B cell (primary cell): Measurements from ENCODE around the gene HEBP1. TPM values are rescaled to one million over a fixed set of nuclear protein-coding genes. Genes with fewer than 3 reads are reported as not detected.

Experiments used
- ATAC-seq: fragments of 200-7000 bp; cut with Tn5 transposase; one replicate; pipeline ENCODE4 v1.10.0; 2021; ENCODE audit warnings: low read depth, mild to moderate bottlenecking, moderate number of reproducible peaks, moderate library complexity
- CTCF ChIA-PET: fragments of 350-600 bp; sonication (Branson Sonifier 250); formaldehyde crosslinking; loops from one replicate; lab custom pipeline; 2021; ENCODE audit warnings: antibody characterized with exemption, inconsistent platforms; lab: Charles Lee
- POLR2A ChIA-PET: fragments of 350-600 bp; sonication (Branson Sonifier 250); formaldehyde crosslinking; loops from one replicate; lab custom pipeline; 2021; ENCODE audit warnings: antibody characterized with exemption; lab: Charles Lee
- DNase-seq: peaks from one replicate; pipeline ENCODE4 v3.0.0; 2013
- H2AFZ ChIP-seq: 2 replicates; pipeline ENCODE4 v1.6.1; 2012; ENCODE audit warnings: mild to moderate bottlenecking, low read depth, low read length; ENCODE audit not compliant: insufficient read depth, poor library complexity, severe bottlenecking
- H3K27ac ChIP-seq, 2 donors: 1 replicate in 1 of 2; 2 replicates in 1 of 2; pipeline ENCODE4 v1.5.1; 2012 to 2013; ENCODE audit warnings: low read length in 2 of 2, mild to moderate bottlenecking in 2 of 2, moderate library complexity in 1 of 2
- H3K27me3 ChIP-seq, 4 experiments: fragments of 200-600 bp in 1 of 4; sonication (generic) in 1 of 4; replicated peaks in 1 of 4; 1 replicate in 2 of 4; 2 replicates in 2 of 4; pipeline versions ENCODE4 v1.6.1 to v1.7.0; 2013 to 2016; ENCODE audit warnings: low read length in 3 of 4, mild to moderate bottlenecking in 2 of 4, mixed read lengths in 1 of 4, moderate library complexity in 1 of 4; ENCODE audit not compliant: insufficient read depth in 4 of 4, control insufficient read depth in 3 of 4; ENCODE audit errors: control extremely low read depth in 1 of 4
- H3K36me3 ChIP-seq, 2 experiments: replicated peaks in 1 of 2; 1 replicate in 1 of 2; 2 replicates in 1 of 2; pipeline versions ENCODE4 v1.6.1 to v1.7.1; 2013; ENCODE audit warnings: low read length in 1 of 2; ENCODE audit not compliant: insufficient read depth in 2 of 2, control insufficient read depth in 1 of 2; ENCODE audit errors: control extremely low read depth in 1 of 2, extremely low read depth in 1 of 2
- H3K4me1 ChIP-seq, 2 donors: fragments of 200-600 bp in 1 of 2; sonication (generic) in 1 of 2; 1 replicate in 1 of 2; 2 replicates in 1 of 2; pipeline versions ENCODE4 v1.5.1 to v1.6.1; 2013 to 2017; ENCODE audit warnings: low read length in 2 of 2; ENCODE audit not compliant: control insufficient read depth in 2 of 2, insufficient read depth in 2 of 2
- H3K4me2 ChIP-seq: replicated peaks from 2 replicates; pipeline ENCODE3; 2012; ENCODE audit warnings: mild to moderate bottlenecking, low read depth, low read length; ENCODE audit not compliant: poor library complexity, severe bottlenecking
- H3K4me3 ChIP-seq, 5 experiments: fragments of 200-600 bp in 1 of 5; sonication (generic) in 1 of 5; 1 replicate in 3 of 5; 2 replicates in 2 of 5; pipeline versions ENCODE4 v1.5.1 to v1.7.0; 2011 to 2016; ENCODE audit warnings: low read length in 4 of 5, mild to moderate bottlenecking in 4 of 5, low read depth in 2 of 5, control low read depth in 1 of 5, moderate library complexity in 1 of 5; ENCODE audit not compliant: insufficient read depth in 1 of 5; ENCODE audit errors: control extremely low read depth in 1 of 5, extremely low read depth in 1 of 5
- H3K79me2 ChIP-seq: fragments of 200-600 bp; sonication (generic); one replicate; pipeline ENCODE4 v1.6.0; 2016; ENCODE audit warnings: low read length; ENCODE audit not compliant: control insufficient read depth, insufficient read depth
- H3K9ac ChIP-seq: fragments of 200-600 bp; sonication (generic); 2 replicates; pipeline ENCODE4 v1.6.1; 2017; ENCODE audit warnings: mild to moderate bottlenecking, low read length, moderate library complexity
- H3K9me3 ChIP-seq, 3 donors: one replicate each; pipeline versions ENCODE4 v1.6.1 to v1.7.1; 2013; ENCODE audit warnings: low read length in 2 of 3; ENCODE audit not compliant: control insufficient read depth in 2 of 3, insufficient read depth in 1 of 3; ENCODE audit errors: control extremely low read depth in 1 of 3
- H4K20me1 ChIP-seq: 2 replicates; pipeline ENCODE4 v1.6.0; 2012; ENCODE audit warnings: mild to moderate bottlenecking, low read length; ENCODE audit not compliant: insufficient read depth, control insufficient read depth, poor library complexity, severe bottlenecking
- H3K27ac Mint-ChIP-seq: one replicate; pipeline ENCODE4 v1.8.0; 2021; ENCODE audit warnings: mixed read lengths
- H3K27me3 Mint-ChIP-seq: one replicate; pipeline ENCODE4 v1.8.0; 2021; ENCODE audit warnings: mixed read lengths
- H3K4me1 Mint-ChIP-seq: one replicate; pipeline ENCODE4 v1.8.0; 2021; ENCODE audit warnings: mixed read lengths
- H3K4me3 Mint-ChIP-seq: one replicate; pipeline ENCODE4 v1.8.0; 2021; ENCODE audit warnings: mixed read lengths
- H3K9me3 Mint-ChIP-seq: one replicate; pipeline ENCODE4 v1.8.0; 2022; ENCODE audit warnings: mixed read lengths; ENCODE audit not compliant: insufficient read depth
- EZH2 ChIP-seq: IDR thresholded peaks from 2 replicates; pipeline ENCODE4 v1.6.1; 2012; ENCODE audit warnings: borderline replicate concordance, low read depth, mild to moderate bottlenecking, moderate library complexity, low read length; ENCODE audit not compliant: insufficient read depth, poor library complexity, severe bottlenecking
- WGBS: methylation state at CpG from one replicate; pipeline ENCODE4 v1.1.5; 2013; ENCODE audit warnings: missing lambda C conversion rate; ENCODE audit not compliant: insufficient coverage; 5-methylcytosine and 5-hydroxymethylcytosine counted together
- intact Hi-C: fragments of 100-400 bp; cut with micrococcal nuclease; formaldehyde crosslinking; loops from one replicate; pipeline ENCODE4 v1.10.0; 2022
- polyA plus RNA-seq: library from polyadenylated mRNA; depleted of rRNA; stranded (reverse); fragments of >200 nt; gene quantifications from 2 replicates; pipeline ENCODE4 v1.2.3, GENCODE V29; 2012
- total RNA-seq, 2 donors: library from RNA; stranded (reverse); fragments of 120-200 nt in 1 of 2; gene quantifications; 1 replicate in 1 of 2; 2 replicates in 1 of 2; pipeline versions ENCODE4 v1.2.3 to v1.2.4, GENCODE V29; 2013 to 2022
- TF ChIP-seq, protein P1 (sequence below): fragments of 200-600 bp; IDR thresholded peaks from one replicate; pipeline ENCODE4 v1.8.0; 2022; ENCODE audit warnings: antibody characterized with exemption, mild to moderate bottlenecking

HEBP1 gene
- total and polyA plus RNA-seq, 2 donors (not counting 1 experiment from before 2014, with no cell fraction given), result 6.0 to 14.5 TPM

DNA sequence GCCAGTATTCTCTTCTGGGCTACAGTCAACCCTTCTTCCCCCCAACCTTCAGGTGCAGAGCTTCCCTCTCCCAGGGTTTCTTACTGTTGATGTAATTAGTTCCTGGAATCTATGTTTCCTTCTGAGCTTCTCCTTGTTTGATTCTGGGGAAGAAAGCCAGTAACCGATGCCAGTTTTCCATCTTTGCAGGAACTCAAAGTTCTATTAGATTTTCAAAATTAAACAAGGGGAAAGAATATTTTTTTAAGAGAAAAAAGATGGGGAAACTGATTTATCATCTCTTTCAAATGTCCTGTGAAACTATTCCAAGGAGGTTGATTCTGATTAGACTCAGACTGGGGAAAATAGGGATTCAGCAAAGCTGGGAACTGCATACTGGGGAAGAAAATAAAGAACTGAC is 26.2 kb upstream of the HEBP1 start:
- WGBS, result no CpG with 5 or more reads among the region's 1 CpG

DNA sequence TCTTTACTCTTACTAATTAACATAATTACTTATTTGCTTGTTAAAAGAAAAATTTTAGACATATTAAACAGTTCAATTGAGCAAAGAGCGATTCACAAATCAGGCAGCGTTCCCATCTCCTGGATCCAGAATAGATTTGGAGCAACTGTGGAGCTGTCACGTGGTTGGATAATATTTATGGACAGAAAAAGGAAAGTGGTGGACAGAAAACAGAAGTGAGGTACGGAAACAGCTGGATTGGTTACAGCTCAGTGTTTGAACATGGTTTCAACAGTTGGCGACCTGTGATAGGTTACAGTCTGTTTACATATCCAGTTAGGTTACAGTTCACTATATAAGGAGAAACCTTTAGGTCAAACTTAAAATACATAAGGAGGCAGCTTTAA is 24.5 kb upstream of the HEBP1 start:
- Histone ChIP-seq H3K9me3 (no peaks in the 10 kb centered on the region), H3K4me3 (no peak overlapping the region), H3K27me3 (peaks cover 0 to 4% (median 1%) of the 10 kb centered on the region in 4 experiments), H3K4me2 (no peak overlapping the region), H3K4me1 (no peaks in the 10 kb centered on the region), H3K79me2 (no peaks in the 10 kb centered on the region), H4K20me1 (no peaks in the 10 kb centered on the region), H3K36me3 (no peaks in the 10 kb centered on the region), H2AFZ (no peak overlapping the region), H3K27ac (no peak overlapping the region), H3K9ac (no peak overlapping the region)
- peaks cover 37% of the 10 kb centered on the region for H3K27me3 Mint-ChIP-seq
- H3K4me1 Mint-ChIP-seq, result peaks cover 3% of the 10 kb centered on the region
- CTCF ChIA-PET, result interaction anchor here (0.8 to 4.1 kb wide), 8 partner anchors 20 to 230 kb away, joined by 3 to 60 read pairs (median 7); partner anchors contain the start of gene FAM234B
- POLR2A ChIA-PET, result no interaction called here
- ATAC-seq, result no peak
- 77% methylated on average over 3 of the region's 5 CpGs for WGBS
- no peaks in the 10 kb centered on the region for H3K9me3 Mint-ChIP-seq
- TF ChIP-seq EZH2, result no peak
- TF ChIP-seq, protein P1, sequence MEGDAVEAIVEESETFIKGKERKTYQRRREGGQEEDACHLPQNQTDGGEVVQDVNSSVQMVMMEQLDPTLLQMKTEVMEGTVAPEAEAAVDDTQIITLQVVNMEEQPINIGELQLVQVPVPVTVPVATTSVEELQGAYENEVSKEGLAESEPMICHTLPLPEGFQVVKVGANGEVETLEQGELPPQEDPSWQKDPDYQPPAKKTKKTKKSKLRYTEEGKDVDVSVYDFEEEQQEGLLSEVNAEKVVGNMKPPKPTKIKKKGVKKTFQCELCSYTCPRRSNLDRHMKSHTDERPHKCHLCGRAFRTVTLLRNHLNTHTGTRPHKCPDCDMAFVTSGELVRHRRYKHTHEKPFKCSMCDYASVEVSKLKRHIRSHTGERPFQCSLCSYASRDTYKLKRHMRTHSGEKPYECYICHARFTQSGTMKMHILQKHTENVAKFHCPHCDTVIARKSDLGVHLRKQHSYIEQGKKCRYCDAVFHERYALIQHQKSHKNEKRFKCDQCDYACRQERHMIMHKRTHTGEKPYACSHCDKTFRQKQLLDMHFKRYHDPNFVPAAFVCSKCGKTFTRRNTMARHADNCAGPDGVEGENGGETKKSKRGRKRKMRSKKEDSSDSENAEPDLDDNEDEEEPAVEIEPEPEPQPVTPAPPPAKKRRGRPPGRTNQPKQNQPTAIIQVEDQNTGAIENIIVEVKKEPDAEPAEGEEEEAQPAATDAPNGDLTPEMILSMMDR, result no peak
- intact Hi-C loops, result loop anchor here (1.0 kb wide), 2 partner anchors 108 to 188 kb away; no protein-coding TSS in a partner anchor
- no peak for DNase-seq
- no peak overlapping the region for H3K27ac Mint-ChIP-seq
- no peak overlapping the region for H3K4me3 Mint-ChIP-seq

More for the DNA sequence above, 26.2 kb upstream of the HEBP1 start:
- intact Hi-C loops, result no loop called here
- ChIA-PET POLR2A (no interaction called here), CTCF (interaction anchor here (0.6 to 4.1 kb wide), 3 partner anchors 13 to 186 kb away, joined by 4 to 60 read pairs (median 25); no protein-coding TSS in a partner anchor)
- no peaks in the 10 kb centered on the region for H3K9me3 Mint-ChIP-seq
- peaks cover 3% of the 10 kb centered on the region for H3K4me1 Mint-ChIP-seq
- no peak for TF ChIP-seq EZH2
- TF ChIP-seq, protein P1, result no peak
- no peaks in the 10 kb centered on the region for H3K79me2 ChIP-seq
- peaks cover 0 to 4% (median 1%) of the 10 kb centered on the region in 4 experiments for H3K27me3 ChIP-seq
- H3K27me3 Mint-ChIP-seq, result peaks cover 36% of the 10 kb centered on the region
- DNase-seq (no peak), ATAC-seq (no peak)
- H4K20me1 ChIP-seq, result no peaks in the 10 kb centered on the region
- no peak overlapping the region for H3K27ac ChIP-seq
- H3K9me3 ChIP-seq, result no peaks in the 10 kb centered on the region
- H2AFZ ChIP-seq, result no peak overlapping the region
- no peak overlapping the region for H3K9ac ChIP-seq
- no peak overlapping the region for H3K4me2 ChIP-seq
- no peaks in the 10 kb centered on the region for H3K36me3 ChIP-seq
- no peaks in the 10 kb centered on the region for H3K4me1 ChIP-seq
- H3K4me3 Mint-ChIP-seq, result no peak overlapping the region
- no peak overlapping the region for H3K27ac Mint-ChIP-seq
- H3K4me3 ChIP-seq, result no peak overlapping the region
